ACHN (cell line): ENCODE measurements around the gene PIK3C2B.
"Not testable (repeated sequence)": the region's sequence is repeated elsewhere in the genome, so short reads cannot be mapped to it uniquely, and the experiment has no call there.

Experiments
- DNase-seq: peaks from one replicate; pipeline ENCODE4 v3.0.0-alpha.2; 2015
- in situ Hi-C: cut with HindIII; loops from 2 replicates; pipeline ENCODE4 v1.10.0; 2017; ENCODE audit warnings: low sequenced_read_pairs, low pct_ligation_motif_present, low pct_unique_long_range_greater_than_20kb

The PIK3C2B gene

GRCh38 chr1:204494281-204495077 is at the start of gene PIK3C2B:
PIK3C2B (minus strand) TSS chr1:204494805; CDS start chr1:204469802, 25,003 bp downstream.
- in situ Hi-C loops, result no loop called here
- peak; percentile 87 for DNase-seq

GRCh38 chr1:204544321-204544720 is 49.7 kb upstream of the PIK3C2B start:
- in situ Hi-C loops, result no loop called here
- no peak for DNase-seq

GRCh38 chr1:204541626-204542025 is 47.0 kb upstream of the PIK3C2B start:
- DNase-seq, result no peak
- in situ Hi-C loops, result no loop called here

- in situ Hi-C loops, result no loop called here
- DNase-seq, result no peak
Observed at GRCh38 chr1:204532832-204533231, 38.2 kb upstream of the PIK3C2B start.

- in situ Hi-C loops, result no loop called here
- no peak for DNase-seq
Observed at GRCh38 chr1:204530932-204531331, 36.3 kb upstream of the PIK3C2B start.

- in situ Hi-C loops, result no loop called here
- DNase-seq, result no peak
Observed at GRCh38 chr1:204529371-204529895, 34.8 kb upstream of the PIK3C2B start.

GRCh38 chr1:204528677-204529076 is 34.1 kb upstream of the PIK3C2B start:
- in situ Hi-C loops, result no loop called here

GRCh38 chr1:204528241-204528640 is 33.6 kb upstream of the PIK3C2B start:
- in situ Hi-C loops, result no loop called here
- DNase-seq, result no peak

More at GRCh38 chr1:204528677-204529076, 34.1 kb upstream of the PIK3C2B start:
- no peak for DNase-seq

GRCh38 chr1:204524986-204525385 is 30.4 kb upstream of the PIK3C2B start:
- in situ Hi-C loops, result no loop called here
- no peak for DNase-seq

- DNase-seq, result no peak
- in situ Hi-C loops, result no loop called here
Observed at GRCh38 chr1:204523605-204524215, 29.1 kb upstream of the PIK3C2B start.

GRCh38 chr1:204521941-204522521 is 27.4 kb upstream of the PIK3C2B start:
- in situ Hi-C loops, DNase-seq: not testable (repeated sequence)

GRCh38 chr1:204520834-204521709 is 26.5 kb upstream of the PIK3C2B start:
- peak; percentile 62 for DNase-seq
- in situ Hi-C loops, result no loop called here

GRCh38 chr1:204517382-204517781 is 22.8 kb upstream of the PIK3C2B start:
- DNase-seq, in situ Hi-C loops: not testable (repeated sequence)

- DNase-seq, result peak; percentile 98
- in situ Hi-C loops, result no loop called here
Observed at GRCh38 chr1:204516180-204516879, 21.7 kb upstream of the PIK3C2B start, which contains the start of gene MDM4. MDM4 (plus strand) TSS chr1:204516406; CDS start chr1:204525519, 9,113 bp downstream.

GRCh38 chr1:204514828-204515227 is 20.2 kb upstream of the PIK3C2B start:
- in situ Hi-C loops, result no loop called here
- DNase-seq, result no peak

GRCh38 chr1:204513117-204513716 is 18.6 kb upstream of the PIK3C2B start:
- DNase-seq, result no peak

GRCh38 chr1:204511366-204511765 is 16.8 kb upstream of the PIK3C2B start:
- in situ Hi-C loops, result no loop called here
- DNase-seq, result no peak

More at GRCh38 chr1:204513117-204513716, 18.6 kb upstream of the PIK3C2B start:
- in situ Hi-C loops, result no loop called here
